AG04450 (cell line): ENCODE measurements around the gene RHOBTB1. TPM values are rescaled to one million over a fixed set of nuclear protein-coding genes. Genes with fewer than 3 reads are reported as not detected.
"Not testable (repeated sequence)": the region's sequence is repeated elsewhere in the genome, so short reads cannot be mapped to it uniquely, and the experiment has no call there.

Experiments
- CTCF ChIA-PET: fragments of 300-600, 350-600 bp; formaldehyde crosslinking; extraction: SDS; loops from one replicate; lab custom pipeline; 2022; ENCODE audit warnings: antibody characterized with exemption, inconsistent platforms; lab: Charles Lee
- POLR2A ChIA-PET: fragments of 350-600 bp; formaldehyde crosslinking; extraction: SDS; loops from one replicate; lab custom pipeline; 2021; ENCODE audit warnings: antibody characterized with exemption, inconsistent platforms; lab: Yijun Ruan, JAX
- DNase-seq: peaks from one replicate; pipeline ENCODE4 v3.0.0-alpha.2; 2011; ENCODE audit warnings: low read depth, low spot score
- H3K27ac ChIP-seq: one replicate; pipeline ENCODE4 v1.5.1; 2012; ENCODE audit warnings: low read depth, low read length, control low read depth
- H3K27me3 ChIP-seq: one replicate; pipeline ENCODE4 v1.6.0; 2012; ENCODE audit warnings: low read length; ENCODE audit not compliant: control insufficient read depth, insufficient read depth
- H3K4me3 ChIP-seq: 2 replicates; pipeline ENCODE4 v1.5.1; 2011; ENCODE audit warnings: mild to moderate bottlenecking, low read depth, low read length, control low read depth
- H3K9me3 ChIP-seq: 2 replicates; pipeline ENCODE4 v1.5.1; 2012; ENCODE audit warnings: low read length; ENCODE audit not compliant: control insufficient read depth, insufficient read depth
- CTCF ChIP-seq: IDR thresholded peaks from 2 replicates; pipeline ENCODE4 v1.5.1; 2011; ENCODE audit warnings: low read depth, low read length, control low read depth, inconsistent platforms
- polyA plus RNA-seq: library from polyadenylated mRNA; depleted of rRNA; stranded (reverse); fragments of >200 nt; gene quantifications from 2 replicates; pipeline ENCODE4 v1.2.3, GENCODE V29; 2011

The RHOBTB1 gene
- polyA plus RNA-seq, 1 experiment, result 37.4 TPM

DNA sequence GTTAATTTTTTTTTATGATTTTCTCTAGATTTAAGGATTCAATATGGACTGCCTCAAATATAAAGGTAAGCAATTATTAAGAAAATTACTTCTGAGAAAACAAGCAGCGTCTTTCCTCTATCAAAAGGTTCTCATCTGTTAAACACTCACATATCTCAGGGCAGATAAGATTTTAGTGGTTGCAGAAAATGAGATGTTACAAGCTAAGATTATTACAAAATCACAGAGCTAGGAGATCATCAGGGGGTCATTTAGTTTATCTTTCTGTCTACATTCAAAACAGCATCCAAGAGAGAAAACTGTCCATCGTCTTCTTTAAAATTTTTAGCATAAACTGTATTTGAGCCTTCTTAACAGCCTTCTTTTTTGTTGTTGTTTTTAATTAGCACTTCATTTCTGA is 29.1 kb upstream of the RHOBTB1 start:
- H3K27ac ChIP-seq, result no peak overlapping the region
- DNase-seq, result no peak
- CTCF ChIA-PET, result no interaction called here
- TF ChIP-seq CTCF, result no peak
- POLR2A ChIA-PET, result no interaction called here
- no peak overlapping the region for H3K4me3 ChIP-seq
- no peaks in the 10 kb centered on the region for H3K9me3 ChIP-seq
- H3K27me3 ChIP-seq, result no peaks in the 10 kb centered on the region

- H3K27me3 ChIP-seq, CTCF ChIA-PET, POLR2A ChIA-PET, H3K9me3 ChIP-seq, H3K4me3 ChIP-seq, H3K27ac ChIP-seq, DNase-seq: not testable (repeated sequence)
Measured at GRCh38 chr10:60972181-60972580, 28.2 kb upstream of the RHOBTB1 start.

- no peak for TF ChIP-seq CTCF
- ChIA-PET POLR2A (no interaction called here), CTCF (no interaction called here)
- Histone ChIP-seq H3K27ac (no peak overlapping the region), H3K4me3 (no peak overlapping the region), H3K27me3 (no peaks in the 10 kb centered on the region), H3K9me3 (no peaks in the 10 kb centered on the region)
- no peak for DNase-seq
Measured at GRCh38 chr10:60970526-60970925, 26.5 kb upstream of the RHOBTB1 start.

GRCh38 chr10:60968504-60968903 is 24.5 kb upstream of the RHOBTB1 start:
- Histone ChIP-seq H3K27me3 (no peaks in the 10 kb centered on the region), H3K9me3 (no peaks in the 10 kb centered on the region), H3K4me3 (no peak overlapping the region), H3K27ac (no peak overlapping the region)
- DNase-seq, result no peak
- POLR2A ChIA-PET, result no interaction called here
- TF ChIP-seq CTCF, result no peak
- CTCF ChIA-PET, result no interaction called here

DNA sequence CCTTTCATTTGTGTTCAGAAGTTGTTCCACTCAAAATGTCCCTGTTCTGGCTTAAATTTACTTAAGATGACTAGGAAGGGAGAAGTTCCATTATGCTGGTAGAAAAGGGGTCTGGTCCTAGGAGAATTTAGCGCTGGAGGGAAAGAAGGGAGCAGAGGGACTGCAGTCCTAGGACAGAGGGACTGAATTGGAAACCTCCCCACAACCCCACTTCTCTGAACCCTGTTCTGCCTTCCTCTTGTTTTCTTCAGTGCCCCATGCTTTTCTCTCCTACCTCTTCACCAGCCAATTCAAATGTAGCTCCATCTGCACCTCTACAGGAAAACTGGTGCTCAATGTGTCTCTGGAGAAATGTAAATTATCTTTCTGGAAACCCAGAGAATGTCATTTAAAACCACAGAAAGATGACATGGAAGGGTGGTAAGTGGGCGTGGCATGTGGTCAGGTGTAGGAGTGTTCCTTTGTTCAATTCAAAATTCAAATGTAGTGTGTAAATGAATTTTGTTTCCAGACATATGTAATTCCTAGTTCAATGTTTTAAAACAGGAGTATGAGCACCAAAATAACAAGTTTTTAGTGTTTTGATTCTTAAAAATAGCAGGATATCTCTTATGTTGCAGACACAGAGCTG is 24.0 kb upstream of the RHOBTB1 start:
- TF ChIP-seq CTCF, result no peak
- Histone ChIP-seq H3K9me3 (no peaks in the 10 kb centered on the region), H3K27me3 (no peaks in the 10 kb centered on the region), H3K27ac (no peak overlapping the region), H3K4me3 (no peak overlapping the region)
- DNase-seq, result no peak
- CTCF ChIA-PET, result no interaction called here
- POLR2A ChIA-PET, result no interaction called here
